PFSK-1 (cell line): Measurements from ENCODE around the gene PTPRJ.

ENCODE experiments used
- POLR2AphosphoS5 ChIP-seq: IDR thresholded peaks from 2 replicates; pipeline ENCODE4 v1.6.1; 2012; ENCODE audit warnings: low read depth, mild to moderate bottlenecking, control low read depth, low read length, moderate library complexity
- REST ChIP-seq, 2 experiments: IDR thresholded peaks; 2 replicates each; pipeline versions ENCODE4 v1.6.1 to v1.8.0; 2011 to 2012; ENCODE audit warnings: low read depth in 2 of 2, low read length in 2 of 2, control low read depth in 1 of 2, inconsistent platforms in 1 of 2, mild to moderate bottlenecking in 1 of 2, moderate library complexity in 1 of 2; ENCODE audit not compliant: insufficient read depth in 1 of 2
- TAF1 ChIP-seq: IDR thresholded peaks from 2 replicates; pipeline ENCODE4 v1.6.1; 2012; ENCODE audit warnings: low read length, control low read depth, borderline replicate concordance; ENCODE audit not compliant: insufficient read depth

- TF ChIP-seq POLR2AphosphoS5 (no peak), REST (IDR thresholded peaks at IDR 0.05; ENCODE audit: insufficient read depth in 1 of 2, low read depth in 2 of 2, low read length in 2 of 2) (no peak), TAF1 (no peak)
These were observed 83.1 kb downstream of the PTPRJ start for GRCh38 chr11:48063424-48063978.
